GM19025 (cell line): ENCODE measurements around the gene DENND6B.
"Not testable (repeated sequence)": the region's sequence is repeated elsewhere in the genome, so short reads cannot be mapped to it uniquely, and the experiment has no call there.

Experiments used
- ATAC-seq: cut with Tn5 transposase; IDR thresholded peaks from one replicate; pipeline ENCODE4 v1.9.1; 2021; ENCODE audit warnings: mild to moderate bottlenecking, low read depth, moderate library complexity; ENCODE audit not compliant: unreplicated experiment

Gene DENND6B

DNA sequence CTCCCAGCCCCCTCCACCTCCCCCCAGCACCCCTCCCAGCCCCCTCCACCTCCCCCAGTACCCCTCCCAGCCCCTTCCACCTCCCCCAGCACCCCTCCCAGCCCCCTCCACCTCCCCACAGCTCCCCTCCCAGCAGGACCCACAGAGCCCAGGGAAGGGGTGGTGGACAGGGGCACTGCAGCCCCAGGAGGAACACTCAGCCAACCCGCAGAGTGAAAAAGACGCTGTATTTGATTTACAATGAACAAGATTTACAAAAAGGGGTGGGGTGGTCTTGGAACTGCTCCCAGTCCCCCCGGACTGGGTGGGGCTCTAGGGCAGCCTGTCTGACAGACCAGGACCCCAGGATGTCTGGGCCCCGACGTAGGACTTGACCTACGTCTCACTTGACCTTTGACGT, 52.0 kb downstream of the DENND6B start:
- no peak for ATAC-seq

DNA sequence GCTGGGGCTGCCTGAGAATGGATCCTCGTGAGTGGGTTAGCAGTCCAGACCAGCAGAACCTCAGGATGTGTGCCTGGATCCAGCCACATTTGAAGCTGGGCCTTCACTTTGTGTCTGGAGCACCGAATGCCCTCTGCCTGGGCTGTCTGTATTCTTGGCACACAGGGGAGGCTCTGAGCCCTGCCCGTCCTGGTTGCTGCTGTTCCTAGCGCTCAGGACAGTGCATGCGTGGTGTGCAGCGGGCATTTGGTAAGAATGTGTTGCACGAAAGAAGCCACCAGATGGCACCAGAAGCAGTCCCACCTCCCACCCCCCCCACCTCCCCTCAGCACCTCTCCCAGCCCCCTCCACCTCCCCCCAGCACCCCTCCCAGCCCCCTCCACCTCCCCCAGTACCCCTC, 52.5 kb downstream of the DENND6B start:
- ATAC-seq = no peak

DNA sequence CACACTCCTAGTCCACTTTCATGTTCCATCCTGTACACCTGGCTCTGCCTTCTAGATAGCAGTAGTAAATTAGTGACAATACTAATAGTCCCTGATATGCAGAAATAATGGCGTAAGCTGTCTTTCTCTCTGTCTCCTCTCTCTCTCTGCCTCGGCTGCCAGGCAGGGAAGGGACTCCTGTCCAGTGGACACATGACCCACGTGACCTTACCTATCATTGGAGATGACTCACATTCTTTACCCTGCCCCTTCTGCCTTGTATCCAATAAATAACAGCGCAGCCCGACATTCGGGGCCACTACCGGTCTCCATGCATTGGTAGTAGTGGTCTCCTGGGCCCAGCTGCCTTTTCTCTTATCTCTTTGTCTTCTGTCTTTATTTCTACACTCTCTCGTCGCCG, 53.0 kb downstream of the DENND6B start:
- not testable (repeated sequence) for ATAC-seq

DNA sequence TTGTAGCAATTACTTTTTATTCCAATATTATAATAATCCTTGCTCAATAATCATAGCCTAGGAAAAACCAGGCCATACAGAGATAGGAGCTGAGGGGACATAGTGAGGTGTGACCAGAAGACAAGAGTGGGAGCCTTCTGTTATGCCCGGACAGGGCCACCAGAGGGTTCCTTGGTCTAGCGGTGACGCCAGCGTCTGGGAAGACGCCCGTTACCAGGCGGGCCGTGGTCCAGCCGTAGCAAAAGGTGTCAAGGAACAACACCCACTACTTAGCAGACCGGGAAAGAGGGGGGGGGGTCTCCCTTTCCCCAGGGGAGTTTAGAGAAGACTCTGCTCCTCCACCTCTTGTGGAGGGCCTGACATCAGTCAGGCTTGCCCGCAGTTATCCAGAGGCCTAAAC, 53.5 kb downstream of the DENND6B start:
- not testable (repeated sequence) for ATAC-seq

DNA sequence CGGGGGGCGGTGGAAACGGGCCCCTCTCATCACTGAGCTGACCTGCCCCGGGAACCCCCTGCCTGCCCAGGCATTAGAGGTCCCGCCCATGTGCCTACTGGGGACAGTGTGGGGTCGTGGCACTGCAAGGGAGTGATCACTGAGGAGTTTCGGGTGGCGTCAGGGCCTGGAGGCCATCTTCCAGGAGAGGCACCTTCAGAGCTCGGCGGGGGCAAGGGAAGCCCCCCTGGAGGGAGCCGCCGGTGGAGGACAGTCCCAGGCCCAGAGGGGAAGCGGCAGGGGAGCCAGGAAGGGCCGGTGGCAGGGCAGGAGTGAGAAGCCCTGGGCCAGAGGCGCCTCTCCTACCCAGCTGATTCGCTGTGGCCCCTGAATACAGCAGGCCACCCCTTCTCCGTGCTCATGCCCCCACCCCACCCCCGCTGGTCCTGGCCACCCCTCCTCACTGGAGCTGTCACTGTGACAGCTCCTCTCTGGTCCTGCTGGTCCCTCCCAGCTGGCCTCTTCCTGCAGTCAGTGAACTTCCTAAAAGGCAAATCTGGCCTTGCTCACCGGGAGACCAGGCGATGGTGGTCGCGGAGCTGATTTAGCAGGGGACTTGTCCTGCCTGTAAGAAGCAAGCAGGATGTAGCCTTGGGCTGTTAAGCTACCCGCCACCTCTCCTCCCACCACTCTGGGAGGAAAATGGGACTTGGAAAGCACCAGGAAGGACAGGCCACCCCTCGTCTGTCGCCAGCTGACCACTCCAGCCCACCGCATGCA, 54.6 kb downstream of the DENND6B start:
- no peak for ATAC-seq

DNA sequence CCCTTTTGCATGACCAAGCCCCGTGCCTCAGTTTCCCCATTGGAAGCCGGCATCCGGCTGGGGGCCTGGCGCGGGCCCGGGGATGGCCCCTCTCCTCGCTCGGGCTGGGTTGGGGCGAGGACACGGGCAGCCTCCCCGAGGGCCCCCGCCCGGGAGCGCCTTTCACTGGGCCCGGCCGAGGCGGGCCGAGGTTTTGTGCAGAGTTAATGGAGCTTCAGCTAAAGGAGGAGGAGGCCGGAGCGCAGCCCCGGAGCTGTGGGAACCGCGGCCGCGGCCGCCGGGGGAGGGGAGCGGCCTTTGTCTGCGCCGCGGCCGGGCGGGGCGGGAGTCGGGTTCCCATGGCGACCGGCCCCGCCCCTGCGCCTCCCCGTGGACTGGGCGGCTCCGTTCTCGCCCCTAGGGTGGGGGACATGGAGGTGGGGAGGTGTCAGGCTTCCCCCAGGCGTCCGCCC, 55.3 kb downstream of the DENND6B start:
- no peak for ATAC-seq

DNA sequence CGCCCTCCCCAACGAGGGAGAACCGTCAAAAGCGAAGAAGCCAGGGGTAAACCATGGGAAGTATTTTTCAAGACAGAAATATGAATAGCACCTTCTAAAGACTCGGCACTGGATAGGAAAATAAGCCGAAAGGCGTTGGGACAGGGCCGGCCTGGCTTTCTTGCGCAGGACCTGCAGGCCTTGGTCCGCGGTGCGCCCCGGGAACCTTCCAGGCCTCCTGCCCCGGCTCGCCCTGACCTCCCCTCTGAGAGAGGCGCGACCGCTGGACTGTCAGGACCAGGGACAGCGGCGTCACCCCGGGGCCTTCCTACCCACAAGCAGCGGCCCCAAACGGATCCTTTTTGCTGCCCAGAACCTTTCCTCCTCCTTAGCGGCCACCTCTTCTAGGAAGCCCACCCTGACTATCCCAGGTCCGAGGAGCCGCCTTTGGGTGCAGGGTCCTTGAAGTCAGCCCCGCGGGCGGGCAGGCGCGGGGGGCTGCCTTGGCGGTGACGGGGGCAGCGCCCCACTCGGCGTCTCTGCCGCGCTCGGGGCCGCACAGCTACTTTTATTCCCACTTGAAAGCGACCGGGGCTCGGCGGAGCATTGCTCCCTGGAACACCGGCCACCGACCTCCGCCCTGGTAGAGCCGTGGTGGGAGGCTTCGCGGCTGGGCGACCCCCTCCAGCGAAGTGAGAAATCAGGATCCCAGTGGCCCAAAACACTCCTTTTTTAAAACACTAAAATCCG, 56.0 kb downstream of the DENND6B start:
- no peak for ATAC-seq

DNA sequence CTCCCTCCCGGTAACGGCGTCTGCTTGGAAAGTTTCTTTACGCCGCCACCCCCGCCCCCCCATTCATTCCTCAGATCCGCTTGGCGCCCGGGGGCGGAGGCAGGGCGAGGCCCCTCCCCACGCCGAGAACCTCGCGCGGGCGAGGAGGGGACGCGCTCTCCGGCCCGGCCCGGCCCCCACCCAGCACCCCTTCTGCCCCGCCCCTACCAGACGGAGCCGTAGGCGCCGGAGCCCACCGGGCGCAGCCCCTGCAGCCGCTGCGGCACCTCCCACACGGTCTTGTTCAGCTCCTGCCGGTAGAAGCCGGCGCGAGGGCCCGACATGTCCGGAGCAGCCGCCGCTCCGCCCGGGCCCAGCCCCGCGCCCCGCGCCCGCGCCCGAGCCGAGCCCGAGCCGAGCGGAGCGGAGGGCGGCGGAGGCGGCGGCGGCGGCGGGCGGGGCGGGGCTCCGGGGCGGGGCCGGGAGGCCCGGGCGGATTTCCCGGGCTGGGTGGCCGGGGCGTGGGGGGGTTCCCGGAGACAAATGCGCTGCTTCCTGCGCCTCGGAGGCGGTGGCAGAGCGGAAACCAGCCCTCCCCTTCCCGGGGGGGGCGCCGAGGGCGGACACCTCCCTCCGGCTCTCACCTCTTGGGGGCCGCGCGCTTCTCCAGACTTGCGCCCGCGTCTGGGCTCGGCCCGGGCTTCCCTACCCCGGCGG, 56.7 kb downstream of the DENND6B start, which contains the start of gene MAPK11:
Gene MAPK11 (minus strand): TSS at position 411 of the 696 bp plus-strand sequence. CDS start 88 bp downstream, at position 323.
- no peak for ATAC-seq

DNA sequence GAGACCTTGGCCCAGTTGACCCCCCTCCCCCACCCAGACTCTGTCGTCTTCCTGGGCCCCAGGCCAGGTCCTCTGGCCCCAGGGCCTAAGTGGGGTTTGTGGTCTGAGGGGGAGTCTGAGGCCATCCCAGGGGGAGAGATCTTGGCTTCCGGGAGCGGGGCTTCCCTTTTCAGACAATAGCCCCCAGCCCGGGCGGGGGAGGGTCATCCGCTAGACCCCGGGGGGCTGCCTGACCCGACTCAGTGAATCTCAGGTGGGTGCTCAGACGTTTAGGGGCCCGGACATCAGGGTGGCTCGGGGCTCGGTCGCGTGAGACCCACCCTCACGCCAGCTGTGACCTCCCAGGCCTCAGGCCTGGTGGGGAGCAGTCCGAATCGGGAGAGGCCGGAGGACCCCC, 57.2 kb downstream of the DENND6B start:
- ATAC-seq = no peak

DNA sequence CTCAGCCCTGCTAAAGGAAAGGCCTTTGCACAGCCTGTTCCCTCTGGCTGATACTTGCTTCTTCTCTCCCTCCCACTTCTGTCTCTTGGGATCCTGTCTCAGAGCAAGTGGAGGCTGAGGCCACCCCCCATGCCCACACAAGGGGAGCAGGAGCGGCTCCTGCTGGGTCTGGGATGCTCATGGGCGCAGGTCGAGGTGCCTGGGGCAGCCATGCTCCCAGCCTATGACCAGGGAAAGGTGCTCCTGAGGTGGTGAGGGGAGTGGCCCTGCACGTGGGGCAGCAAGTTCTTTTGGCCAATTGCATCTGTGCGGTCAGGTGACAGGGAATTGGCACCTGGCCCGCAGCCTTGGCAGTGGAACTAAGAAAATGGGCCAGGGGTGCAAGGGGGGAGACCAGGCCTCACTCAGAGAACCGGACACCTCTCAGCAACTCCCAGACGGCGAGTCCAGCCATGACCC, 58.1 kb downstream of the DENND6B start:
- no peak for ATAC-seq

DNA sequence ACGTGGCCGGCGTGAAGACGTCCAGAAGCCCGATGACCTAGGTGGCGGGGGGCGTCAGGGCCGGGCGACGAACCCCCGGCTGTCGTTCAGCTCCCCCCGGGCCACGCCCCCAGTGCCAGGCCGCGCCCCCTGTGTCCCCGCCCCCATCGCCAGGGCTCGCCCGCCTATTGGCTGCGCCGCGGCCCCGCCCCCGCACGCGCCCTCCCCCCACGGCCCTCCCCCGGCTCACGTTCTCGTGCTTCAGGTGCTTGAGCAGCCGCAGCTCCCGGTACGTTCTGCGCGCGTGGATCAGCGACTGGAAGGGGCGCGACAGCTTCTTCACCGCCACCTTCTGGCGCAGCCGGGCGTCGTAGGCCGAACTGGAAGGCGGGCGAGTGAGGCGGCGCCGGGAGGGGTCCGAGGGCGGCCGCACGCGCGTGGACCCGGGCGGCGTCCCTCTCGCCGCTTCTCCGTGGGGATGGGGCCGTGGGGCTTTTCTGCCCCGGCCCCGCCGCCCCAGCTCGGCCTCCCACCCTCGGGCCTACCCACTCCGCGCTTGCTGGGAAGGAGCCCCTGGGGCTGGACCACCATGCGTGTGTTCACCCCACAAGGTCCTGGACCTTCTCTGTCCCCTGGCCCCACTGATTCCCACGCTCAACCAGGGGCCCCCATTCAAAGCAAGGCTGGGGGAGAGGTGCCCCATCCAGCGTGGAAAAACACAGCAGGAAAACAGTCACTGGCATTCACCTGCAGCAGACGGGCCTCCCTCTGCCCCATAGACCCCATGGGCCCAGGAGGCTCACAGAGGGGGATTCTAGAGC, 59.0 kb downstream of the DENND6B start:
- no peak for ATAC-seq

DNA sequence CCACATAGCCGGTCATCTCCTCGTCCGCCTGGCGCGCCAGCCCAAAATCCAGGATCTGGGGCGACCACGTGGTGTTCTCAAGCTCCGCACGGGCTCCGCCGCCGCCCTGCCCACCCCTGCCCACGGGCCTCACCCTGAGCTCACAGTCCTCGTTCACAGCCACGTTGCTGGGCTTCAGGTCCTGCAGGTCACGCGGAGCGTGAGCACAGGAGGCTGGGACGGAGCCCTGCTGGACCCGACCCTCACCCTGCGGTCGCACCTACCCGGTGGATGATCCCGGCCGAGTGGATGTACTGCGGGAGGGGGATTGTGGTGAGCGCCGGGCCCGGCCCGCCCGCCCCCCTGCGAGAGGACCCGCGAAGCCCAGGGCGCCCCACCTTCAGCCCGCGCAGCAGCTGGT, 59.8 kb downstream of the DENND6B start:
- ATAC-seq = no peak

DNA sequence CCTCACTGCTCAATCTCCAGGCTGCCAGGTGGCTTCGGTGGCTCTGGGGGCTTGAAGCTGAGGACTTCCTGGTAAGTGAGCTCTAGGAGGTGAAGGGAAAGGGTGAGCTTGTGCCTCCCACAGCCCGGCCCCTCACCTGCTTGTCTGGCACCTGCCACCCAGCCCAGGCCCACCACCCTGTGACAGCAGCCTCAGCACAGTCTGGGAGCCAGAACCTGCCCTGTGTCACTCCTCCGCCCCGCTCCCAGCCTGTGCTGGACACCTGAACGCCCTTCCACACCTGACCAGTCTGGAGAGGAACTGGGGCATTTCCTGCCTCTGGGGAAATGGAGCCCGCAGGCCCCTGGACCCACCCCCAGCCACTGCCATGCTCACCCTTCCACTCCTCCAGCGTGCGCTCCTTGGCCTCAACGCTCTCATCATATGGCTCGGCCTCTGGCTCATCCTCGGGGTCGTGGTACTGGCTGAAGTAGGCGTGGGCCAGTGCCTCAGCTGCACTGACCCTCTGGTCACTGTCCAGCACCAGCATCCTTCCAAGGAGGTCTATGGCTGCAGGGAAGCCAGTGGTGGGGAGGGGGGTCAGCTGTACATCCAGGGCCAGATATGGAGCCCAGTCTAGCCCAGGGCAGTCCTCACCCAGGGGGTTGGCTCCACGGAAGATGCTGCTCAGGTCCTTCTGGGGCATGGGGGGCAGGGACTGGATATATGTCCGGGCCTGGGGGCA, 61.7 kb downstream of the DENND6B start:
- ATAC-seq = no peak

DNA sequence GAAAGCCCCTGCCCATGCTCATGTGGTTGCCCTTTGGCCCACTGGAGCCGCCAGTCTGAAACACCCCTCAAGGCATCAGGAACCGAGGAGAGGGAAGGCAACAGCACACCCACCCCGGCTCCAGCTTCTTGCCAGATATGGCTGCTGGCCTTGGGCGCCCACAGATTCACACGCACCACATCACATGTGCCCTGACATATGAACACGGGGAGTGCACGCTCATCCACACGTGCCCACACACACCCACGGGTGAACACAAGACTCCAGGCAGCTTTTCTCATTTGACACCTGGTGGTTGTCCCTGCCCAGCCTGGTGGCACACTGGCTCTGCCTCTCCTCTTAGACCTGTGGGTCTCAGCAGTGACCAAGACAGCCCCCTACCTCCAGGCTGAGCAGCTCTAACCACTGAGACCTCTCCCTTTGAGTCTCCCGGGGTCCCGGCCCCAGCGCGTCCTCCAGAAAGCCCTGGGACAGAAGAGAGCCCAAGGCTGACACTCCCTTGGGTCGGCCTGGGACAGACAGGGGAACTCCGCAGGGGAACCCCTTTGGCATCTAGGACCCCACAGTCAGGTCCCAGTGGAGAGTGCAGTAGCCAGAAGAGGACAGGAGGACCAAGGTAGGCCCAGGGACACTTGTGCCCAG, 62.6 kb downstream of the DENND6B start:
- no peak for ATAC-seq

DNA sequence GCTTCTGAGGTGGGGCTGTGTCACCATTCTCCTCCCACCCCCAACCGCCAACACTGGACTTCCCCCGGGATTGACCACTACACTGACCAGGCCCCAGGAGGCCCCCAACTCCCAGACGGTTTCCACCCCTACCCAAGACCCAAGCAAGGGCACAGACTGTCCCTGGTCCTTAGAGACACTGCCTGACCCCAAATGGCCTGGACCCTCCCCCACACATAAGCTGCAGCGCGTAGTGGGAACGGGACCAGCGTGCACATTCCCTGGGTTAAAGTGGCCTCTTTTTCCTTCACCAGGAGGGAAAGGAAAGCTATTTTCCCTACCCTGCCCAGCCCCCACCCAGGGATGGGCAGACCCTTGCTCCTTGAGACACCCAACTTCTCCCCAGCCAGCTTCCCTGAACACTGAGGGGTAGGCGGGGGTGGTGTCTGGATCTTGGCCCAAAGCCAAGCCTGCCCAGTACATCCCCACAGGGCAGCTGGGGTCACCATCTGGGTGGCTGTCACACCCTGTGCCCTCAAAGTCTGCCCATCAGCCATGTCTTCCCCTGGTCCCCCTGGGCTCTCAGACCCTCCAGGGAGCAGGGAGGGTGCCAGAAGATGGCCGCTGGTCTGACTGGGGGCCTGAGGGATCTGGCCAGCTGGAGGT, 63.7 kb downstream of the DENND6B start:
- ATAC-seq = no peak

DNA sequence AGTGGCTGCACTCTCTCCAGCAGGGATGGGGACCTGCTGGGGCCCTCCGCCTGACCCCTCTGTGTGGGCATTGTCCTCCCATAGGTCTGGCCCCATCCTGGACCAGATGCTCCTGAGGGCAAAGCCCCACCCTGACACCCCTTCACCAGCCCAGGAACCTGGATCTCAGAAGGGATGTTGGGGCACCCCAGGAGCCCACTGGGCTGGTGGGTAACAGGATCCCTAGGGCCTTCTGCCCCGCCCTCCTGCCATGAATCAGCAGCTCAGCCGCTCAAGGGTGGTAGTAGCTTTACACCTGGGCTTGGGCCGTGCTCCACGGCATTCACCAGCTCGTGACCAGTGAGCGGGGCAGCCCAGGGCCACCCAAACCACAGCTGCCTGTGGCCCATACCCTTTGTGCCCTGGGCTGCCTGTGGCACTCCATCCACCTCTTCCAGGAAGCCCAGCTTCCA, 64.3 kb downstream of the DENND6B start:
- ATAC-seq = no peak

DNA sequence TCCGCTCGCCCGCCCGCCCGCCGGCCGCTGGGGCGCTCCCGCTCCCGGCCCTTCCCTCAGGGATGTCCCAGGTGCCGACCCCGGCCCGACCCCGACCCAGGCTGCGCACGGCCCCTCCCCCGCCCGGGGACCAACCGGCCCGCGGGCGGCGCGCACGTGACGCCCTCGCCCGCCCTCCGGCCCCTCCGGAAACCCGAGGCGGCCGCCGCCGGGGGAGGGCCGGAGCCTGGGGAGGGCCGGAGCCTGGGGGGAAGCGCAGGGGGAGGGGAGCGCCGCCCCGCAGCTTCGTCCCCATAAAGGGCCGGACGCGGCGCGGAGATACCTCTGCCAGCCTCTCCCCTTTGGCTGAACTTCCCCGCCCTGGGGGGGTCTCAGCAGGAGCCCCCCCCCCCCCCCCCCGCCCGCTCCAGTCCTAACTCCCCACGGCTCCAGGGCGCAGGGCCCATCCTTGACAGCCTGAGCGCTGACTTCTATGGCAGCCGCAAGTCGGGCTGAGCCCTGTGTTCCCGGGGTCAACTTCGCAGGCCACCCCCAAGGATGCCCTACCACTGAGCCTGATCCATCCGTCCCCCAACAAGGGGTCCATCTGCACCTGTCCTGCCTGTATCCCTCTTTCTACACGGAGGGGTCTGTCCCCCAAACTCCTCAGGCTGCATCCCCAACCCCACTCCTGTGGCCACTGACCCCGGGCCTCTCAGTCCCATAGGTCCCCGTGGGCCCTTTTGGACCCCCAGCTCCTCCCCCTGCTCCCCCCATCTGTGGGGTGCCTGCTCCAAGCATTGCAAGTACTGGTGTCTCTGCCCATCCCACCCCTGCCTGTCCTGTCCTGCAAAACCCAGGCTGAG, 65.0 kb downstream of the DENND6B start, which contains the start of gene MAPK12:
Gene MAPK12 (minus strand): TSS at position 69 of the 845 bp plus-strand sequence. CDS start 174 bp downstream, outside the sequence.
- ATAC-seq = peak; percentile 54
